Peyer's patch (tissue), 4 donors: ENCODE data around the gene PAX6.

Experiments used
- CTCF ChIP-seq, 6 experiments: fragments of 450-650 bp in 4 of 6; fragments of 200-600 bp in 2 of 6; sonication (generic) in 1 of 6; IDR thresholded peaks; one replicate each; pipeline ENCODE4 v1.5.1; 2017 to 2019; ENCODE audit warnings: antibody characterized with exemption in 6 of 6, mild to moderate bottlenecking in 3 of 6, moderate library complexity in 1 of 6
- POLR2A ChIP-seq, 2 donors: fragments of 450-650 bp; IDR thresholded peaks; one replicate each; pipeline ENCODE4 v1.5.1; 2017; ENCODE audit warnings: antibody characterized with exemption in 2 of 2, mild to moderate bottlenecking in 2 of 2, moderate library complexity in 2 of 2

- TF ChIP-seq CTCF (IDR thresholded peaks at IDR 0.05) = no peak
- no peak for TF ChIP-seq POLR2A (IDR thresholded peaks at IDR 0.05)
Observed at GRCh38 chr11:31763296-31763695, 47.8 kb downstream of the PAX6 start.
